ENCODE measurements around the gene PPP6R2.

GRCh38 chr22:50447576-50448551 lies 104.7 kb downstream of the PPP6R2 start:
- TF ChIP-seq, protein P1, sequence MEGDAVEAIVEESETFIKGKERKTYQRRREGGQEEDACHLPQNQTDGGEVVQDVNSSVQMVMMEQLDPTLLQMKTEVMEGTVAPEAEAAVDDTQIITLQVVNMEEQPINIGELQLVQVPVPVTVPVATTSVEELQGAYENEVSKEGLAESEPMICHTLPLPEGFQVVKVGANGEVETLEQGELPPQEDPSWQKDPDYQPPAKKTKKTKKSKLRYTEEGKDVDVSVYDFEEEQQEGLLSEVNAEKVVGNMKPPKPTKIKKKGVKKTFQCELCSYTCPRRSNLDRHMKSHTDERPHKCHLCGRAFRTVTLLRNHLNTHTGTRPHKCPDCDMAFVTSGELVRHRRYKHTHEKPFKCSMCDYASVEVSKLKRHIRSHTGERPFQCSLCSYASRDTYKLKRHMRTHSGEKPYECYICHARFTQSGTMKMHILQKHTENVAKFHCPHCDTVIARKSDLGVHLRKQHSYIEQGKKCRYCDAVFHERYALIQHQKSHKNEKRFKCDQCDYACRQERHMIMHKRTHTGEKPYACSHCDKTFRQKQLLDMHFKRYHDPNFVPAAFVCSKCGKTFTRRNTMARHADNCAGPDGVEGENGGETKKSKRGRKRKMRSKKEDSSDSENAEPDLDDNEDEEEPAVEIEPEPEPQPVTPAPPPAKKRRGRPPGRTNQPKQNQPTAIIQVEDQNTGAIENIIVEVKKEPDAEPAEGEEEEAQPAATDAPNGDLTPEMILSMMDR (IDR thresholded peaks at IDR 0.05), result no peak
- no peak for TF ChIP-seq POLR2A (IDR thresholded peaks at IDR 0.05)
